ENCODE measurements around the gene MRPL39.

MRPL39 gene

DNA sequence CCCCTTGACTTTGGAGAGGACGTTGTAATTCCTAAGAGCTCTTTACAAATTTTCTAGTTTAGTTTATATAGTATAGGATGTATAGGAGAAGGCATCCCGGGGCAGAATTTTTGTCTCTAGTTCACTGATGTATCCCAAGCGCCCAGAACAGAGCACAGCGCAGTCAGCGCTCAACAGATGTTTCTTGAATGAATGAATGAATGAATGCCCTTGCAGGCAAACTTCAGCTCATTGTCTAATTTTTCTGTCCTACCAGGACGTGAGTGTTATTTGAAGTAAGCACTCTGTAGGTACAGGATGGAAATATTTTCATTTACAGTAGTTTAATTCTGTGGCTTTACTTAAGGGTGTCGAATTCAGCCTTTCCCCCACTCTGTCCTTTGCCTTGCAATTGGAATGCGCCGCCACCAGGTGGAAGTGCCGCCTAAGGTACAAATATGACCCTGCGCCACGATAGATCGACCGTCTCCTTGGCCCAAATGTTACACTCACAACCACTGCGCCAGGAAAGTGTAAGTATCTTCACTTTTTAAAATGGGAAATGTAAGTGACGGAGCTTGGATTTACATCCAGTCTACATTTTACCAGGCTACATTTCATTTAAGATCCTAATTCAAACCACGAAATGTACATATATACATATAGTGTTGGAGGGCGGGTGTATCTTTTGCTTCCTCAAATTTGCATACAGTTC, 910 bp upstream of the MRPL39 start:
- DNase-seq, result peak; percentile 62

GRCh38 chr21:25589887-25590286, 17.4 kb downstream of the MRPL39 start:
- no peak for DNase-seq

GRCh38 chr21:25586791-25587190, 20.5 kb downstream of the MRPL39 start:
- DNase-seq, result no peak

DNA sequence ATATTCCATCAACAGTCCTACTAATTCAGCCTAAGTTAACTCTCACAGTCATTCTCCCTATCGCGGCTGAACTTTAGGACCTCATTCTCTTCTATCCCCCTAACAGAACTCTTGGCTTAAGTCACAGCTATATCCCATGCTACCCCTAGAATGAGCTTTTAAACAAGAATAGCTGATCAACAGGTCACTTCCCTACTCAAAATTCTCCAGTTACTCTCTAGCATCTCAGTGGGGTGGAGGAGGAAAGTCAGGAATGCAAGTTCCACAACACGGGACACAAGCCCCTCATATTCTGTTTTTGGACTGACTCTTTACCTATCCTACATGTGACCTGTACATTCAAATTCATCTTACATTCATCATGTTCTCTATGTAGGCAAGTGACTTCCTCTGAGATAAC, 21.0 kb downstream of the MRPL39 start:
- DNase-seq, result no peak

- DNase-seq, result no peak
These were observed 22.2 kb downstream of the MRPL39 start for GRCh38 chr21:25584833-25585676.

DNA sequence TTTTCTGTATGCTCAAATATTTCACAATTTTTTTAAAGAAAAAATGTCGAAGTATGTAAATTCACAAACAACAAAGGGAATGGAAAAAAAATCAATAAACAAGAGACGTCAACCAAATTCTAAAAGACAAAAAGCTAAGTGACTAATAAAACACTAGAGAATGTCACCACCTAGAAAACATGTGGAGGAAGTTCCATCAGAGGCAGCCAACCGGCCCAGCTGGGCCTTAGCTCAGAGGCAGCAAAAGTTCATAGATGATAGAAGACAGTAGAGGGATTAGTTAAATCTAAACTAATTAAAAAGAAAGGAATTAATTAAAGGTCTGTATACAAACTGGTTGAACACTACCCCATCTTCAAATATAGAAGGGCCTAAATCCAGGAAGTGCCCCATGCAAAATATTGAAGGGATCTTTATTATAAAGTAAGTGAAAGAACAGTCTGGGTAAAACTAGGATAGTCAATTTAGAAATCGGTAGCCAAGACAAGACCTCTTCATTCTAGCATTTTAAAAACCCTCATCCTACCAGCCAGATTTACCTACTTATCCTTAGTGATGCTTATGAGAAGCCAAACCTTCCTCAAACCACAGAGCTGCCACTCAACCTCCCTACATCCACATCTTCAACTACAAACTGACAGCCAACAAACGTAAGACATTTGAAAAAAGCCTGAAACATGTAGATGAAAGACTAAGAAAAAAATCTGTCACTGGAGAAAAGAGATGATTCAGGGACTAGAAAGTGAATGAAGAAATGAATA, 23.7 kb downstream of the MRPL39 start:
- DNase-seq, result no peak

GRCh38 chr21:25582888-25583287, 24.4 kb downstream of the MRPL39 start:
- DNase-seq, result peak; percentile 38

DNA sequence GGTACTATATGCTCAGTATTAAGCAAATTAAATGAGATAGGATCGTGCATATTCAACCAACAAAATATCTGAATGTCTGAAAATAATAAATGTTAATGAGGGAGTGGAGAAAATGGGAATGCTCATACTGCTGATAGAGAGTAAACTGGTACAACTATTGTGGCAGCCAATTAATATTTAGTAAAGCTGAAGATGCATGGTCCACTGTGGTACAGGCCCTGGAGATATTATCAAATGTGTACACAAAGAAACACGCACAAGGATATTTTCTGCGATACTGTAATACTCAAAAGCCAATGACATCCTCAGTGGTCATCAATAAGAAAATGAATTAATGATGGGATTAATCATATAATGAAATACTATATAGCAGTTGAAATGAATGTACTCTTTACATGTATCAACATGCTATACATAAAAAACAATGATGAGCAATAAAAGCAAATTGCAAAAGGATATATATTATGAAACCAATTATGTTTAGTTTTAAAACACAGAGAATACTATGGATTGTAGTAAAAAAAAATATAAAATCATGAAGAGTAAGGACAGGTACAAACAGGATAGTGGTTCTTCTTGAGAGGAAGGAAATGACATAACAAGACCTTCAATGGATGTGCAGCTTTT, 25.0 kb downstream of the MRPL39 start:
- DNase-seq, result no peak

DNA sequence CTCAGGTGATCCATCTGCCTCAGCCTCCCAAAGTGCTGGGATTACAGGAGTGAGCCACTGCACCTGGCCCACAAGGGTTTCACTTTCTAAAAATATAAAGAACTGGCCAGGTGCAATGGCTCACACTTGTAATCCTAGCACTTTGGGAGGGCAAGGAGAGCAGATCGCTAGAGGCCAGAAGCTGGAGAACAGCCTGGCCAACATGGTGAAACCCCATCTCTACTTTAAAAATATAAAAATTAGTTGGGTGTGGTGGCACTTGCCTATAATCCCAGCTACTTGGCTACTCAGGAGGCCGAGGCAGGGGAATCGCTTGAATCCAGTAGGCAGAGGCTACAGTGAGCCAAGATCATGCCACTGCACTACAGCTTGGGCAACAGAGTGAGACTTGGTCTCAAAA, 25.7 kb downstream of the MRPL39 start:
- no peak for DNase-seq

DNA sequence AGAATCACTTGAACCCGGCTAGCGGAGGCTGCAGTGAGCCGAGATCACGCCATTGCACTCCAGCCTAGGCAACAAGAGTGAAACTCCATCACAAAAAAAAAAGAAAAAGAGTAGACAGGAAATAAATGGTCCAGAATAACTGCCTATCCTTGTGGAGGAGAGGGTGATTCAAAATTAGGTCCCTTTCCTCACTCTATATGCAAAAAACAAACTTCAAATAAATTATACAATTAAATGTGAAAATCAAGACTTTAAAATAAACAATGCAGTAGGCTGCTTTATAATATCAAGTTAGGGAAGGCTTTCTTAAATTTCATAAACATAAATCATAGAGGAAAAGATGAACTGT, 26.4 kb downstream of the MRPL39 start:
- no peak for DNase-seq

- no peak for DNase-seq
These were observed 27.9 kb downstream of the MRPL39 start for GRCh38 chr21:25579226-25580013.

DNA sequence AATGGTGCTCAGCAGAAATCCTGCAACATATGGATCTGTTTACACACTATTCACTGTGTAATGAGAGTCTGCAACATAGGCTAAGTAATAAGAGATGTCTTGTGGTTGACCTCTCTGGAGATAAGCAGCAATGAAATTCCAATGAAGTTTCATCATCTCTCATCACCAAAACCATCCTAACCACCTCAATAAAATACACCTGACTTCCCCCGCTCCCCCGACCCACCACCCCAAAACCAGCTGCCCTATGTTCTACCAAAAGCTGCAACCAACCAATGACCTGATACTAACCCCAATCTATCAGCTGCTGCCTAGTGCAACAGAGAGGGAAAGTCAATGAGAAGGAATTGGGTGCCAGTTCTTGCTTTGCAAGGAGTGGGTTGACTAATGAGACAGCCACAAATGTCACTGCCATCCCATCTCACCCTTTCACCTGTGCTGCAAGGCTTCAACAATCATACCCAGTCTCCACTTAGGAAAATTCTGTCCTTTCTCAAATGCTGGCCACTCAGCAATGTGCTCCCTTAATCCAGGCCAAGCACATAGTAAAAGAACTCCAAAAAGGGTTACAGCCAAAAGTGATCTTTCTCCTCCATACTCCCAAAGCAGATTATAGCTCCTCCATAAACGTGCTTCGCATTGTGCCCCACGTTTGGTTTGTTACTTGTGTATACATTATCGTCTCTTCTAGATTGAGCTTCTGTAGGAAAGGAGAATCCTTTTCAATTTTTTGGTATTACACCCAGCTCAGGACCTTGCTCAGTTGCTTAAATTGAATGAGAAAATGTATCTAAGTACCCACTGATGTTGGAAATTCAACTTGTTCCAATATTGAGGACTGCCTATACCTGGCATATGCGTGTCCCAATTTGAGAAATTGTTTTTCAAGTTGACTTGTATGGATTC, 29.0 kb downstream of the MRPL39 start:
- no peak for DNase-seq

- DNase-seq, result no peak
These were observed 29.7 kb downstream of the MRPL39 start for GRCh38 chr21:25577424-25578055.

GRCh38 chr21:25573409-25574206, 33.7 kb downstream of the MRPL39 start:
- DNase-seq, result no peak

GRCh38 chr21:25572861-25573310, 34.4 kb downstream of the MRPL39 start:
- DNase-seq, result no peak

DNA sequence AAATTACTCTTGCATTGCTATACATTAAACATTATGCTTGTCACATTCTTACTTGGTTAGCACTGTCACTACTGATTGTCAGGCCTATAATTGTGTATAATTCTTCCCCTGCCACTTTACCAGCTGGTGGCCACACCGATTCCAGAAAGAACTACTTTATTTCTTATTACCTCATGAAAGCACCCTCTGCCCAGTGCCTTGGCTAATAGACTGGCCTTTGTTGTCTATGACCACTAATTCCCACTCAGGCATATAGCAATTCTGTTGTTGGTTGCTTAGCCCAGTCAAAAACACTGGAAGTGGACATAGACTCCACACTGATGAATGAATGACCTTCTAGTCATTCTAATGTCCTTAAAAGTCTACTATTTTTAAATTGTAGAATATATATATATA, 35.6 kb downstream of the MRPL39 start:
- no peak for DNase-seq

DNA sequence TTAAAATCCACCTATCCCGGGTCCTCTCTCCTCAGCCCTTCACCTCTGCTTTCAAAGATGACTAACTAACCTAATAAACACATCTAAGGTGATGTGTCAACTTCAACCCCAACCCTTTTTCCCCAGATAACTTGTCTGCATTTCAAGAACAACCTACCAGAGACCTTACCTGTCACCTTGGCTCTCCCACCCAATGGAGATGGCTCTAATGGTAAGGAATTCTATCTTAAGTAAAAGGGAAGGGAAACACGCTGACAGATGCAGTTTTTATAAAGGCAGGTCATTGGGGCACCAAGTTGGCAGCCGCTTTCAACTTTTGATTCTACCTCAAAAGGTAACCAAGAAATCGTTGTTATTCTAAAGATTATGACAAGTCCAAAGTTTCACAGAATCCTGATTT, 37.6 kb downstream of the MRPL39 start:
- no peak for DNase-seq

DNA sequence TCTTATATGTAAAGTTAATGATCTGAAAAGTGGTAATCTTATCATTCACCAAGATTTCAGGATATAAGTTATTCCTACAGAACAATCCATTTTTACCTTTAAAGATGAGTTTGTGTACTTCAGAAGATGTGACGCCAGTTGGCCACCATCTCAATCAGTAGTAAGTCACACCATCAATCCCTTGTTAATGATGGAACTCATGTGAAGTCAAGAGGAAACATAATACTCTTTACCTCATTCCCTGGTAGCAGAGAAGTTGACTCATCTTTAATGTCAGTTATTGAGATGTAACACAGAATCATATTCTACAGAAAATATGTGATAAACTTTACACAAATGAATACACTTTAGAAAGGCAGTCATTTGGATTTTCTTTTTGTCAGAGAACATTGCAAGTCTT, 38.2 kb downstream of the MRPL39 start:
- DNase-seq, result no peak

DNA sequence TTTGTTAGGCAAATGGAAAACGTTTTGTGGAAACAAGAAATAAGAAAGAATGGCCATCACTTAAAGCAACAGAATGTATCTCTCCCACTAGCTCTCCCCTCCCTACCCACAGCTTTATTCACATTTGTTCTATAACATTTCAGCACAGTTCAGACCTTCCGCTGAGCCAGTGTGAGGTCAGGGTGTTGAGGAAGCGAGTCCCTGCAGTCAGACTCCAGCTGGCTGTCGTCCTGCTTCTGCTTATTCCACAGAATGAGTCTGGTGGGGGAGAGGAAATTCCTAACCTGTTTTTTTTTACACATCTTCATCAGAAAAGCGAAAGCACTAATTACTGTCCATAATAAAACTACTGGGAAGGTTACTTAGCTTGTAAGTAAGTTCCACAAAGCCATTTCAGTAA, 39.0 kb downstream of the MRPL39 start:
- DNase-seq, result no peak

DNA sequence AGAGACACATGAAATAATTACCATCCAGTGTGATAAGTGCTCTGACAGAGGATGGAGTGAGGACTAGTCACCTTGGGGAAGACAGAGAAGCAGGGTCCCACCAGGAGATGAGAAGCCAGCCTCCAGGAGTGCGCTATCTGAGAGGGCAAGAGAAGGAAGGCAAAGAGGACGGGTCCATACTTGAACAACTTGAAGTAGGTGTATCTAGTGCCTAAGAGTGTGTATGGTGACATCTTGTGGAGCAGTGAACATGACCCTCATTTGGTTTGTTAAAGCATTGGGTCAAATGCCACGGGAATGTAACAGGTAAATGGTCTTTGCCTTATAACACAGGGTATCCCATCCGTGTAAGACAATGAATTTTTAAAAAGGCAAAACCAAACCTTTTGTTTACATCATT, 39.8 kb downstream of the MRPL39 start:
- no peak for DNase-seq
